Endothelial cell of umbilical vein (primary cell): ENCODE measurements around the gene FBXL17. TPM values are rescaled to one million over a fixed set of nuclear protein-coding genes. Genes with fewer than 3 reads are reported as not detected.
A peak's percentile ranks its signal among the peaks of the same experiment; 100 is the strongest.

Experiments used
- Bru-seq: library from RNA; stranded (reverse); fragments of 400-500 nt; gene quantifications from one replicate; lab custom pipeline; 2021; lab: Mats Ljungman, UMichigan
- BruChase-seq, 2 experiments: library from RNA; stranded (reverse); fragments of 400-500 nt; gene quantifications; one replicate each; lab custom pipeline; 2021; lab: Mats Ljungman, UMichigan
- BruUV-seq: library from RNA; stranded (reverse); fragments of 400-500 nt; replicated peaks from 2 replicates; lab custom pipeline; 2021; lab: Mats Ljungman, UMichigan
- CTCF ChIA-PET: fragments of 300-600, 350-600 bp; sonication (Branson Sonifier 250); formaldehyde crosslinking; loops from one replicate; lab custom pipeline; 2021; ENCODE audit warnings: antibody characterized with exemption, inconsistent platforms; lab: Charles Lee
- POLR2A ChIA-PET: fragments of 300-600, 350-600 bp; sonication (Branson Sonifier 250); formaldehyde crosslinking; loops from one replicate; lab custom pipeline; 2021; ENCODE audit warnings: antibody characterized with exemption, inconsistent platforms; lab: Charles Lee
- DNase-seq: peaks from one replicate; pipeline ENCODE4 v3.0.0-alpha.2; 2011; ENCODE audit warnings: low read depth, low spot score
- FAIRE-seq: peaks from 2 replicates; lab custom pipeline; 2011; peaks lifted over from hg19 to GRCh38; lab: Jason Lieb, UNC
- H2AFZ ChIP-seq: 2 replicates; pipeline ENCODE4 v1.6.0; 2012; ENCODE audit warnings: low read depth, low read length, control low read depth, inconsistent platforms
- H3K27ac ChIP-seq: 2 replicates; pipeline ENCODE4 v1.5.1; 2011; ENCODE audit warnings: low read depth, mild to moderate bottlenecking, control low read depth, low read length, moderate library complexity; ENCODE audit not compliant: insufficient read depth
- H3K27me3 ChIP-seq, 2 experiments: 2 replicates each; pipeline versions ENCODE4 v1.6.0 to v1.6.1; 2011; ENCODE audit warnings: low read length in 2 of 2, mixed read lengths in 1 of 2; ENCODE audit not compliant: control insufficient read depth in 2 of 2, insufficient read depth in 2 of 2
- H3K36me3 ChIP-seq, 2 experiments: 2 replicates in 1 of 2; 3 replicates in 1 of 2; pipeline ENCODE4 v1.5.1; 2011; ENCODE audit warnings: low read length in 2 of 2, mild to moderate bottlenecking in 1 of 2, moderate library complexity in 1 of 2; ENCODE audit not compliant: control insufficient read depth in 2 of 2, insufficient read depth in 2 of 2; ENCODE audit errors: extremely low read depth in 1 of 2
- H3K4me1 ChIP-seq: 3 replicates; pipeline ENCODE4 v1.5.1; 2011; ENCODE audit warnings: mild to moderate bottlenecking, low read length; ENCODE audit not compliant: control insufficient read depth, insufficient read depth; ENCODE audit errors: extremely low read depth
- H3K4me2 ChIP-seq: 2 replicates; pipeline ENCODE4 v1.6.1; 2011; ENCODE audit warnings: low read length, control low read depth, mixed read lengths; ENCODE audit not compliant: insufficient read depth
- H3K4me3 ChIP-seq, 3 experiments: fragments of 200-600 bp in 1 of 3; sonication (generic), shearing (Covaris generic) in 1 of 3; replicated peaks in 1 of 3; 2 replicates each; pipeline ENCODE4 v1.5.1; 2011 to 2016; ENCODE audit warnings: control low read depth in 3 of 3, low read length in 3 of 3, mild to moderate bottlenecking in 2 of 3, inconsistent platforms in 1 of 3, low read depth in 1 of 3, moderate library complexity in 1 of 3; ENCODE audit not compliant: insufficient read depth in 1 of 3
- H3K79me2 ChIP-seq: 2 replicates; pipeline ENCODE4 v1.6.0; 2012; ENCODE audit warnings: low read length, inconsistent platforms; ENCODE audit not compliant: control insufficient read depth, insufficient read depth
- H3K9ac ChIP-seq: replicated peaks from 2 replicates; pipeline ENCODE3; 2011; ENCODE audit warnings: low read length, control low read depth; ENCODE audit not compliant: insufficient read depth; ENCODE audit errors: extremely low read depth
- H3K9me1 ChIP-seq: replicated peaks from 3 replicates; pipeline ENCODE4 v1.6.0; 2011; ENCODE audit warnings: mild to moderate bottlenecking, low read length; ENCODE audit not compliant: control insufficient read depth, insufficient read depth; ENCODE audit errors: extremely low read depth
- H3K9me3 ChIP-seq: replicated peaks from 2 replicates; pipeline ENCODE4 v1.5.1; 2012; ENCODE audit warnings: low read length, inconsistent platforms; ENCODE audit not compliant: control insufficient read depth, insufficient read depth
- H4K20me1 ChIP-seq: replicated peaks from 2 replicates; pipeline ENCODE3; 2011; ENCODE audit warnings: mild to moderate bottlenecking, low read length; ENCODE audit not compliant: control insufficient read depth, insufficient read depth; ENCODE audit errors: extremely low read depth
- EZH2 ChIP-seq: IDR thresholded peaks from 2 replicates; pipeline ENCODE4 v1.6.1; 2012; ENCODE audit warnings: borderline replicate concordance, low read depth, mild to moderate bottlenecking, moderate library complexity, low read length, inconsistent platforms; ENCODE audit not compliant: severe bottlenecking
- FOS ChIP-seq: IDR thresholded peaks from 2 replicates; pipeline ENCODE4 v1.6.1; 2011; ENCODE audit warnings: mild to moderate bottlenecking, low read length, moderate library complexity, borderline replicate concordance; ENCODE audit not compliant: insufficient read depth
- GATA2 ChIP-seq: IDR thresholded peaks from 2 replicates; pipeline ENCODE4 v1.7.0; 2011; ENCODE audit warnings: low read depth, mild to moderate bottlenecking, moderate library complexity, mixed read lengths, low read length; ENCODE audit not compliant: insufficient read length, insufficient read depth
- JUN ChIP-seq: IDR thresholded peaks from 2 replicates; pipeline ENCODE4 v1.6.1; 2011; ENCODE audit warnings: borderline replicate concordance, low read depth; ENCODE audit not compliant: insufficient read length, insufficient read depth
- MYC ChIP-seq: IDR thresholded peaks from one replicate; pipeline ENCODE4 v1.6.1; 2011; ENCODE audit warnings: mild to moderate bottlenecking, low read depth, low read length
- POLR2A ChIP-seq: IDR thresholded peaks from 2 replicates; pipeline ENCODE4 v1.6.1; 2012; ENCODE audit warnings: low read depth, mild to moderate bottlenecking, control low read depth, low read length
- POLR2AphosphoS5 ChIP-seq: IDR thresholded peaks from 2 replicates; pipeline ENCODE4 v1.6.1; 2012; ENCODE audit warnings: low read depth, mild to moderate bottlenecking, control low read depth, low read length, moderate library complexity; ENCODE audit not compliant: insufficient read depth
- dilution Hi-C: fragments of 300-500 bp; cut with MboI; formaldehyde crosslinking; loops from one replicate; pipeline ENCODE4 v1.15.0; 2019; ENCODE audit warnings: low sequenced_read_pairs; ENCODE audit not compliant: extremely low pct_ligation_motif_present
- intact Hi-C: fragments of 100-400 bp; cut with micrococcal nuclease; formaldehyde crosslinking; loops from one replicate; pipeline ENCODE4 v1.10.0; 2022
- long read RNA-seq: library from polyadenylated mRNA; stranded (forward); transcript quantifications from one replicate; pipeline ENCODE4 v2.0.0, GENCODE V29; 2021
- polyA minus RNA-seq, 3 experiments: library from RNA; depleted of rRNA, polyadenylated mRNA; stranded (reverse); fragments of >200 nt; gene quantifications; 1 replicate in 1 of 3; 2 replicates in 2 of 3; pipeline ENCODE4 v1.2.3, GENCODE V29; 2011
- polyA plus RNA-seq, 4 experiments: library from polyadenylated mRNA; depleted of rRNA in 3 of 4; stranded (reverse) in 3 of 4; unstranded in 1 of 4; fragments of >200 nt; gene quantifications; 2 replicates each; pipeline versions ENCODE4 v1.2.1 to v1.2.3, GENCODE V29; 2011 to 2012; ENCODE audit warnings: missing spikeins in 1 of 4
- total RNA-seq: library from RNA; stranded (reverse); gene quantifications from 2 replicates; pipeline ENCODE4 v1.2.3, GENCODE V29; 2021
- TF ChIP-seq, protein P1 (sequence below), 2 donors: IDR thresholded peaks; 1 replicate in 1 of 2; 2 replicates in 1 of 2; pipeline ENCODE4 v1.5.1; 2011; ENCODE audit warnings: low read length in 2 of 2, mild to moderate bottlenecking in 2 of 2, moderate library complexity in 2 of 2, control low read depth in 1 of 2, inconsistent platforms in 1 of 2, low read depth in 1 of 2; ENCODE audit not compliant: insufficient read depth in 1 of 2; ENCODE audit errors: extremely low read depth in 1 of 2

FBXL17 gene
- total RNA-seq (8.8 and 13.9 TPM in 2 replicates), polyA plus RNA-seq (1.4 and 2.7 TPM in 2 replicates), polyA minus RNA-seq (8.7 and 14.5 TPM in 2 replicates), Bru-seq, nascent RNA (percentile 63 among the genes with signal in this experiment), BruChase-seq, experiment 1, labeled RNA remaining after a 6-hour chase (percentile 55 among the genes with signal in this experiment), BruChase-seq, experiment 2, labeled RNA remaining after a 2-hour chase (percentile 60 among the genes with signal in this experiment)
- 2.4 and 2.5 TPM in 2 replicates for polyA plus RNA-seq (2011; cell fraction: cytosol; rRNA removed)
- 4.0 and 4.5 TPM in 2 replicates for polyA plus RNA-seq (2011; cell fraction: nucleus; rRNA removed)
- polyA plus RNA-seq (2012), result 5.5 and 7.5 TPM in 2 replicates
- polyA minus RNA-seq (2011; cell fraction: cytosol; rRNA and poly(A)+ RNA removed), result 5.9 TPM
- polyA minus RNA-seq (2011; cell fraction: nucleus; rRNA and poly(A)+ RNA removed), result 28.4 and 39.7 TPM in 2 replicates
- long read RNA-seq, full-length matches to known transcripts, result 1 of 5 reads
- long read RNA-seq, partial matches to known transcripts, result 1 of 5 reads
- long read RNA-seq, other reads (novel, unspliced or antisense), result 3 of 5 reads

GRCh38 chr5:108381954-108382783, at the start of gene FBXL17:
Gene FBXL17, minus strand, starts transcription at chr5:108382098.
- Histone ChIP-seq H2AFZ (peak within 1 kb of the TSS; percentile 50), H3K79me2 (no peaks in the 10 kb centered on the region), H3K9me1 (no peaks in the 10 kb centered on the region), H3K4me2 (peak within 1 kb of the TSS; percentile 82), H3K27me3 (no peaks in the 10 kb centered on the region), H3K36me3 (no peaks in the 10 kb centered on the region), H3K9me3 (no peaks in the 10 kb centered on the region), H3K4me3 (peak within 1 kb of the TSS; percentile 45 to 99 (median 64)), H3K9ac (peak within 1 kb of the TSS; percentile 85), H3K27ac (peak within 1 kb of the TSS; percentile 90), H3K4me1 (peaks cover 17% of the 10 kb centered on the region), H4K20me1 (no peaks in the 10 kb centered on the region)
- dilution Hi-C loops, result no loop called here
- ChIA-PET CTCF (no interaction called here), POLR2A (no interaction called here)
- intact Hi-C loops, result loop anchor here (1.0 to 5.0 kb wide), 3 partner anchors 122 to 1305 kb away; partner anchors contain the start of genes FER and MAN2A1
- FAIRE-seq, result peak; percentile 91
- BruUV-seq, result TSS peak; percentile 61
- peak; percentile 81 for DNase-seq
- TF ChIP-seq FOS (no peak), GATA2 (no peak), POLR2AphosphoS5 (no peak), JUN (no peak), MYC (no peak), POLR2A (peak; percentile 66), EZH2 (no peak)
- TF ChIP-seq, protein P1, sequence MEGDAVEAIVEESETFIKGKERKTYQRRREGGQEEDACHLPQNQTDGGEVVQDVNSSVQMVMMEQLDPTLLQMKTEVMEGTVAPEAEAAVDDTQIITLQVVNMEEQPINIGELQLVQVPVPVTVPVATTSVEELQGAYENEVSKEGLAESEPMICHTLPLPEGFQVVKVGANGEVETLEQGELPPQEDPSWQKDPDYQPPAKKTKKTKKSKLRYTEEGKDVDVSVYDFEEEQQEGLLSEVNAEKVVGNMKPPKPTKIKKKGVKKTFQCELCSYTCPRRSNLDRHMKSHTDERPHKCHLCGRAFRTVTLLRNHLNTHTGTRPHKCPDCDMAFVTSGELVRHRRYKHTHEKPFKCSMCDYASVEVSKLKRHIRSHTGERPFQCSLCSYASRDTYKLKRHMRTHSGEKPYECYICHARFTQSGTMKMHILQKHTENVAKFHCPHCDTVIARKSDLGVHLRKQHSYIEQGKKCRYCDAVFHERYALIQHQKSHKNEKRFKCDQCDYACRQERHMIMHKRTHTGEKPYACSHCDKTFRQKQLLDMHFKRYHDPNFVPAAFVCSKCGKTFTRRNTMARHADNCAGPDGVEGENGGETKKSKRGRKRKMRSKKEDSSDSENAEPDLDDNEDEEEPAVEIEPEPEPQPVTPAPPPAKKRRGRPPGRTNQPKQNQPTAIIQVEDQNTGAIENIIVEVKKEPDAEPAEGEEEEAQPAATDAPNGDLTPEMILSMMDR (IDR thresholded peaks at IDR 0.05; ENCODE audit: extremely low read depth in 1 of 2, insufficient read depth in 1 of 2, low read depth in 1 of 2, low read length in 2 of 2), result no peak
